Hematopoietic multipotent progenitor cell treated with erythropoietin and hydrocortisone succinate and interleukin-3 and kit ligand, for 8 days (in vitro differentiated cells): ENCODE results near the gene ABHD17A.

Experiments used
- DNase-seq: peaks from one replicate; pipeline ENCODE4 v3.0.0-alpha.2; 2015

Gene ABHD17A

GRCh38 chr19:1850809-1851653, 34.3 kb downstream of the ABHD17A start:
- DNase-seq, result no peak

GRCh38 chr19:1849886-1850398, 35.4 kb downstream of the ABHD17A start:
- no peak for DNase-seq

- DNase-seq, result no peak
Measured at GRCh38 chr19:1849132-1849474, 36.2 kb downstream of the ABHD17A start.

GRCh38 chr19:1848399-1849131, 36.7 kb downstream of the ABHD17A start, which contains the start of gene REXO1:
Gene REXO1 (minus strand): TSS chr19:1848483. CDS start chr19:1848358, 125 bp downstream.
- peak; percentile 95 for DNase-seq

- DNase-seq, result peak; percentile 74
Measured at GRCh38 chr19:1847684-1848398, 37.5 kb downstream of the ABHD17A start.

GRCh38 chr19:1847348-1847683, 38.0 kb downstream of the ABHD17A start:
- no peak for DNase-seq

- no peak for DNase-seq
Measured at GRCh38 chr19:1846517-1847204, 38.6 kb downstream of the ABHD17A start.

- no peak for DNase-seq
Measured at GRCh38 chr19:1845642-1846041, 39.7 kb downstream of the ABHD17A start.

GRCh38 chr19:1845125-1845515, 40.2 kb downstream of the ABHD17A start:
- DNase-seq, result no peak

GRCh38 chr19:1844513-1845124, 40.7 kb downstream of the ABHD17A start:
- DNase-seq, result peak; percentile 51

- no peak for DNase-seq
Measured at GRCh38 chr19:1843646-1844394, 41.5 kb downstream of the ABHD17A start.

- no peak for DNase-seq
Measured at GRCh38 chr19:1843116-1843515, 42.2 kb downstream of the ABHD17A start.

GRCh38 chr19:1841209-1841924, 43.9 kb downstream of the ABHD17A start:
- DNase-seq, result no peak

GRCh38 chr19:1840541-1841115, 44.7 kb downstream of the ABHD17A start:
- DNase-seq, result no peak

- peak; percentile 38 for DNase-seq
Measured at GRCh38 chr19:1839658-1840540, 45.4 kb downstream of the ABHD17A start.

- DNase-seq, result peak; percentile 73
Measured at GRCh38 chr19:1837625-1838105, 47.6 kb downstream of the ABHD17A start.

GRCh38 chr19:1837222-1837565, 48.1 kb downstream of the ABHD17A start:
- DNase-seq, result no peak

- peak; percentile 96 for DNase-seq
Measured at GRCh38 chr19:1836458-1837221, 48.7 kb downstream of the ABHD17A start.

- no peak for DNase-seq
Measured at GRCh38 chr19:1833540-1833939, 51.8 kb downstream of the ABHD17A start.
